Stimulated activated CD8-positive, alpha-beta memory T cell treated with anti-CD3 and anti-CD28 coated beads, Interleukin-12 subunit alpha, Interleukin-12 subunit beta, amount 100 ng/mL, for 24 hours (primary cell): Measurements from ENCODE around the gene RPS6KL1.

Experiments used
- DNase-seq: peaks from one replicate; pipeline ENCODE4 v3.0.0-alpha.2; 2020; ENCODE audit errors: extremely low read depth

RPS6KL1 gene

GRCh38 chr14:74856366-74856765 lies 66.7 kb downstream of the RPS6KL1 start:
- no peak for DNase-seq

- no peak for DNase-seq
These were observed 67.1 kb downstream of the RPS6KL1 start for GRCh38 chr14:74855945-74856344.

GRCh38 chr14:74855021-74855420 lies 68.0 kb downstream of the RPS6KL1 start:
- DNase-seq, result no peak
